Neural crest cell (in vitro differentiated cells): Measurements from ENCODE around the gene FAM187B. TPM values are rescaled to one million over a fixed set of nuclear protein-coding genes. Genes with fewer than 3 reads are reported as not detected.
A peak's percentile ranks its signal among the peaks of the same experiment; 100 is the strongest.

Experiments
- DNase-seq: peaks from one replicate; pipeline ENCODE4 v3.0.0; 2021; ENCODE audit warnings: low read depth, mixed read lengths, low spot score
- H3K27ac Mint-ChIP-seq: one replicate; pipeline ENCODE4 v1.8.0; 2021; ENCODE audit warnings: mild to moderate bottlenecking, mixed read lengths; ENCODE audit not compliant: unreplicated experiment
- H3K27me3 Mint-ChIP-seq: 2 replicates; pipeline ENCODE4 v1.8.0; 2021; ENCODE audit warnings: low read depth, mild to moderate bottlenecking, mixed read lengths
- H3K36me3 Mint-ChIP-seq: 2 replicates; pipeline ENCODE4 v1.8.0; 2021; ENCODE audit warnings: low read depth, mild to moderate bottlenecking, mixed read lengths
- H3K4me1 Mint-ChIP-seq: 2 replicates; pipeline ENCODE4 v1.8.0; 2021; ENCODE audit warnings: mixed read lengths
- H3K4me3 Mint-ChIP-seq: one replicate; pipeline ENCODE4 v1.8.0; 2021; ENCODE audit warnings: mild to moderate bottlenecking, mixed read lengths
- H3K9me3 Mint-ChIP-seq: 2 replicates; pipeline ENCODE4 v1.8.0; 2021; ENCODE audit warnings: mixed read lengths
- total RNA-seq: library from RNA; stranded (reverse); gene quantifications from 2 replicates; pipeline ENCODE4 v1.2.1, GENCODE V29; 2021
- TF ChIP-seq, protein P1 (sequence below): fragments of 200-600 bp; sonication (generic); conservative IDR thresholded peaks from 2 replicates; pipeline ENCODE4 v1.5.0; 2021; ENCODE audit warnings: antibody characterized with exemption, mild to moderate bottlenecking

Gene FAM187B
- total RNA-seq, 1 donor from 2014 or later, result not detected

DNA sequence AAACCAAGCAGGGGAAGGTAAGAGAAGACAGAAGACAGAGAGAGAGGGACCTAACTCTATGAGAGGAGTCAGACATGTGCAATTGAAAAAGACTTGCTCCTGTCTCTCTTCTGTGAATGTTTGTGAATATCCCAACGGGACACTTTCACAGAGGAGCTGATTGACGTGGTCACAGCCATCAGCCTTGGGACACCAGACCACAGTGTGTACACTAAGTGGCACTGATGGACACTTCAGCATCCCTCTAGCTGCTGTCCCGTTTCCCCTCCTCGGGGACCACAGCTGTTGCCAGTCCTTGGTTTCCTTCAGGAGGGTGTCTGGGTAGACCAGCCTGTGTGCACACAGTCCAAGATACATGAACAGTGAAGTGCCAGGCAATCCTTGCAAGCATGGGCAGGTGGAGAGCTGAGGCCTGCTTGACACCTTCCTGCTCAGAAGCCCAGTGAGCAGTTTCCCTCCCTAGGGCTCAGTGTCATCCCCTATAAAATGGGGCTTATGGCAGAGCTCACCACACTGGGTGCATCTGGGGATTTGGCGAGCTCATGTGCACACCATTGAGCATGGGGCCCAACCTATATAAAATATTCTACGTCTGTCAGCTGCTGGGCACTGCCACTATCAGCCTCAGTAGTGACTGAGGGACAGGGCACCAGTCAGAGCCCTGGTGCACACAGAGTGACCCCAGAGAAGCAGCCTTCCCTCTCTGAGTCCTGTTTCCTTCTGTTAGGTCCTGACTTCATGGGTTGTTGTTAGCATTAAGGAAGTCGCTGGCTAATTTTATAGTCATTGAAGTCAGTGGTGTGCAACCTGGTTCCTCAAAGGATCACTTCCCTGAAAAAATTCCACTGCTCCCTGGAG, 36.0 kb upstream of the FAM187B start:
- no peak for DNase-seq
- Mint-ChIP-seq H3K27me3 (peaks cover 7% of the 10 kb centered on the region), H3K4me1 (peaks cover 3% of the 10 kb centered on the region), H3K36me3 (peaks cover 2% of the 10 kb centered on the region), H3K4me3 (peak overlapping the region; percentile 81), H3K27ac (no peak overlapping the region), H3K9me3 (no peaks in the 10 kb centered on the region)
- TF ChIP-seq, protein P1, sequence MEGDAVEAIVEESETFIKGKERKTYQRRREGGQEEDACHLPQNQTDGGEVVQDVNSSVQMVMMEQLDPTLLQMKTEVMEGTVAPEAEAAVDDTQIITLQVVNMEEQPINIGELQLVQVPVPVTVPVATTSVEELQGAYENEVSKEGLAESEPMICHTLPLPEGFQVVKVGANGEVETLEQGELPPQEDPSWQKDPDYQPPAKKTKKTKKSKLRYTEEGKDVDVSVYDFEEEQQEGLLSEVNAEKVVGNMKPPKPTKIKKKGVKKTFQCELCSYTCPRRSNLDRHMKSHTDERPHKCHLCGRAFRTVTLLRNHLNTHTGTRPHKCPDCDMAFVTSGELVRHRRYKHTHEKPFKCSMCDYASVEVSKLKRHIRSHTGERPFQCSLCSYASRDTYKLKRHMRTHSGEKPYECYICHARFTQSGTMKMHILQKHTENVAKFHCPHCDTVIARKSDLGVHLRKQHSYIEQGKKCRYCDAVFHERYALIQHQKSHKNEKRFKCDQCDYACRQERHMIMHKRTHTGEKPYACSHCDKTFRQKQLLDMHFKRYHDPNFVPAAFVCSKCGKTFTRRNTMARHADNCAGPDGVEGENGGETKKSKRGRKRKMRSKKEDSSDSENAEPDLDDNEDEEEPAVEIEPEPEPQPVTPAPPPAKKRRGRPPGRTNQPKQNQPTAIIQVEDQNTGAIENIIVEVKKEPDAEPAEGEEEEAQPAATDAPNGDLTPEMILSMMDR, result no peak

DNA sequence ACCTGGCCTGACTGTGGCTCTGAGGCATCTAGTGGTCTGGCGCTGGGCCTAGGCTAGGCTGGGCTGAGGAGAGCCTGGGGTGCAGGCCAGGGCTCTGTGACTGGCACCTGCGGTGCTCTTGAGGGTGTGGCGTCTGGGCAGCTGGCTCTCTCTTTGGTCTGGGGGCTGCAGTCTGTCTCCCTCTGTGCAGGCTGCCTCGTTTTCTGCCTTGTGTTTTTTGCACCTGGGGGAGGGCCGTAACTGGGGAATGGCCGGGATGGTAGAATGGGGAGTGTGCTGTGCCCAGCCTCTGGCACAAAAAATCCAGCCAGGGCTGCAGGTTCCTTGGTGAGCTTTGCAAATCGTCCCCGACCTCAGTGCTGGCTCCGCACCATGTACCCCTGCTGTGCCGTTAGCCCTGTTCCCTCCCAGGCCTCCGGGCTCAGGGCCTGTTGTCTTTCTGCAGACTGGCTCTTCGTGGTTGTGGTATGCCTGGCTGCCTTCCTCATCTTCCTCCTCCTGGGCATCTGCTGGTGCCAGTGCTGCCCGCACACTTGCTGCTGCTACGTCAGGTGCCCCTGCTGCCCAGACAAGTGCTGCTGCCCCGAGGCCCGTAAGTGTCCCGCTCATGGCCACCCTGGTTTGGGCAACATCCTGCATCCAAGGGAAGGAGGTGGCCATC, 33.7 kb upstream of the FAM187B start:
- H3K36me3 Mint-ChIP-seq, result peaks cover 2% of the 10 kb centered on the region
- H3K4me3 Mint-ChIP-seq, result no peak overlapping the region
- no peaks in the 10 kb centered on the region for H3K9me3 Mint-ChIP-seq
- peaks cover 7% of the 10 kb centered on the region for H3K27me3 Mint-ChIP-seq
- TF ChIP-seq, protein P1, result no peak
- H3K4me1 Mint-ChIP-seq, result peaks cover 12% of the 10 kb centered on the region
- DNase-seq, result no peak
- no peak overlapping the region for H3K27ac Mint-ChIP-seq

DNA sequence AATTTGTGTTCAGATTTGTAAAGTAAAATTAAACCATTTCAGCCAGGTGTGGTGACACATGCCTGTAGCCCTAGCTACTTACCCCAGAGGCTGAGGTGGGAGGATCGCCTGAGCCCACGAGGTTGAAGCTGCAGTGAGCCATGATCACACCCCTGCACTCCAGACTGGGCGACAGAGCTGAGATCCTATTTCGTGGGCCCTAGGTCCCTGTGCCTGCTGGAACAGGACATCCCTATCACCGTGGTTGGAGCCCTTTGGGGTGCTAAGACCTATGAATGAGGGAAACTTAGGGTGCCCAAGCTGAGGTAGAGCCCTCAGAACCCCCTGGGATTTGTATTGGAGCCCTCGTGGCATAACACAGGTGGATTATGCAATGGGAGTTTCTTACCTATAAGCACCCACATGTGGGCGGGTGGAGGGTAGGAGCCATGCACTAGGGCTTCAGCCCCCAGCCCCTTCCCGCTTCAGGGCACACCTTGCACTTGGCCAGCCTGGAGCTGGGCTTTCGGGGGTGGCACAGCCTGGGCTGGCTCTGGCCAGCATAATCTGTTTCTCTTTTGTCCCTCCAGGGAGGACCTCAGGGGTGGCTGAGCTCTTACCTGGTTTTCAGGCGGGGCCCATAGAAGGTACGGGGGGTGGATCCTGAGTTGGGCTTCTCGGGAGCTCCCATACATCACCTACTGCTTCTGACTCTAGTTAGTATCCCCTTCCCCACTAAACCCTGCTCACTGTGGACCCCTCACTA, 33.0 kb upstream of the FAM187B start:
- peaks cover 7% of the 10 kb centered on the region for H3K27me3 Mint-ChIP-seq
- DNase-seq, result no peak
- H3K4me1 Mint-ChIP-seq, result peaks cover 13% of the 10 kb centered on the region
- no peak overlapping the region for H3K27ac Mint-ChIP-seq
- no peaks in the 10 kb centered on the region for H3K9me3 Mint-ChIP-seq
- H3K4me3 Mint-ChIP-seq, result no peak overlapping the region
- TF ChIP-seq, protein P1, result no peak
- peaks cover 2% of the 10 kb centered on the region for H3K36me3 Mint-ChIP-seq

DNA sequence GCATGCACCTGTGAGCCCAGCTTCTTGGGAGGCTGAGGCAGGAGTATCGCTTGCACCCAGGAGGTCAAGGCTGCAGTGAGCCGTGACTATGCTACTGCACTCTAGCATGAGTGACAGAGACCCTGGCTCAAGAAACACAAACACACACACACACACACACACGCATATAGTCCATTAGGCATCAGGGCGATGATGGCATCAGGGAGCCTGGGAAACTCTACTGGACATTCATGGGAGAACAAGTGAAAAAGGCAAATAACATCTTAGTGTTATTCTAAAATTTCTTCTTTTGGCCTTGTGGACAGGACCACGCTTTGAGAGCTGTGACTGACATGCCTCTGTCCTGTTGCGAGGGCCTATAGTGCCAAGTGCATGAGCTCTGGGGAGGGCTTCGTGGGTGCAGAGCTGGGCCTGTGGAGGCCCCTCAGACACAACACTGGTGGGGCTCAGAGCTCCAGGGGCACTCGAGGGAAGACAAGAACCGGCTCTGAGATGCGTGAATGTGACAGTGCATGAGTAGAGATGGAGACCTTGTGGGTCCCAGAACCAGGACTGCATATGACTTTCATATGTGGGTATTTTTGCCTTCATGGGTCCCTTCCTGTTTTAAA, 32.3 kb upstream of the FAM187B start:
- Mint-ChIP-seq H3K36me3 (peaks cover 2% of the 10 kb centered on the region), H3K4me3 (peak overlapping the region; percentile 72)

DNA sequence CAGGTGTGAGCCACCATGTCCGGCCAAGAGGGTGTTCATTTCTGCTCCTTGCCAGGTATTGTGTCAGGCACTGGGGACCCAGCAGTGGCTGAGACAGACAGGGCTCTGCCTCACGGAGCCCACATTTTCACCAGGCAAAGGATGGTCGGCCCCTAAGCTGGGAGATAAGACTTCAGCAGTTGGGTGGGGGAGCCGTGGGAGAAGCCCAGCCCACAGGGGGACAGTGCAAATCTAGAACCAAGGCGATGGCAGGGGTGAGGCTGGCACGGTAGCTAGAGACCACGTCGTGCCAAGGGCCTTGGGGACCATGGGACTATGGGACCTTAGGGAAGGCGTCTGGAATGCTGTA, 28.5 kb upstream of the FAM187B start:
- DNase-seq, result no peak
- Mint-ChIP-seq H3K27ac (no peak overlapping the region), H3K9me3 (no peaks in the 10 kb centered on the region)

More for the DNA sequence above, 32.3 kb upstream of the FAM187B start:
- Mint-ChIP-seq H3K27me3 (peaks cover 7% of the 10 kb centered on the region), H3K4me1 (peaks cover 15% of the 10 kb centered on the region), H3K9me3 (no peaks in the 10 kb centered on the region), H3K27ac (no peak overlapping the region)
- TF ChIP-seq, protein P1, result no peak
- DNase-seq, result no peak

More for the DNA sequence above, 28.5 kb upstream of the FAM187B start:
- H3K4me1 Mint-ChIP-seq, result peaks cover 16% of the 10 kb centered on the region
- TF ChIP-seq, protein P1, result no peak
- peaks cover 8% of the 10 kb centered on the region for H3K27me3 Mint-ChIP-seq
- H3K36me3 Mint-ChIP-seq, result no peaks in the 10 kb centered on the region
- H3K4me3 Mint-ChIP-seq, result no peak overlapping the region
